H1 (cell line): ENCODE data around the gene CASS4. TPM values are rescaled to one million over a fixed set of nuclear protein-coding genes. Genes with fewer than 3 reads are reported as not detected.

ENCODE experiments used
- CTCF ChIA-PET: fragments of 300-600 bp; sonication (Branson Sonifier 250); formaldehyde crosslinking; loops from one replicate; lab custom pipeline; 2021; ENCODE audit not compliant: partially characterized antibody; lab: Charles Lee
- POLR2A ChIA-PET: fragments of 300-600 bp; sonication (Branson Sonifier 250); formaldehyde crosslinking; loops from one replicate; lab custom pipeline; 2021; ENCODE audit warnings: inconsistent platforms; ENCODE audit not compliant: partially characterized antibody; lab: Charles Lee
- DNase-seq, 2 experiments: peaks; one replicate each; pipeline versions ENCODE4 v3.0.0 to v3.0.0-alpha.2; 2010 to 2022; ENCODE audit warnings: low spot score in 2 of 2, low read depth in 1 of 2, mixed read lengths in 1 of 2
- FAIRE-seq: peaks from 2 replicates; lab custom pipeline; 2011; peaks lifted over from hg19 to GRCh38; lab: Jason Lieb, UNC
- H2AFZ ChIP-seq: 2 replicates; pipeline ENCODE4 v1.8.1; 2012; ENCODE audit warnings: low read length, inconsistent platforms
- H2AK5ac ChIP-seq: 2 replicates; pipeline ENCODE4 v1.6.1; 2013; ENCODE audit warnings: low read depth, low read length
- H2BK120ac ChIP-seq: replicated peaks from 2 replicates; pipeline ENCODE3; 2013; ENCODE audit warnings: low read depth, low read length, inconsistent platforms
- H2BK12ac ChIP-seq: 2 replicates; pipeline ENCODE4 v1.6.1; 2013; ENCODE audit warnings: low read depth, low read length
- H2BK15ac ChIP-seq: 2 replicates; pipeline ENCODE4 v1.6.1; 2013; ENCODE audit warnings: low read length
- H2BK20ac ChIP-seq: 2 replicates; pipeline ENCODE4 v1.6.1; 2013; ENCODE audit warnings: low read length
- H2BK5ac ChIP-seq: 2 replicates; pipeline ENCODE4 v1.6.1; 2013; ENCODE audit warnings: low read depth, low read length
- H3K14ac ChIP-seq: 2 replicates; pipeline ENCODE4 v1.6.1; 2013; ENCODE audit warnings: inconsistent platforms; ENCODE audit not compliant: insufficient read length
- H3K18ac ChIP-seq: 2 replicates; pipeline ENCODE4 v1.6.1; 2013; ENCODE audit warnings: low read length; ENCODE audit errors: extremely low read depth
- H3K23ac ChIP-seq: 2 replicates; pipeline ENCODE4 v1.6.1; 2013; ENCODE audit warnings: inconsistent platforms; ENCODE audit not compliant: insufficient read length
- H3K23me2 ChIP-seq: 2 replicates; pipeline ENCODE4 v1.6.1; 2013; ENCODE audit warnings: low read depth, low read length
- H3K27ac ChIP-seq: 2 replicates; pipeline ENCODE4 v1.6.1; 2011; ENCODE audit warnings: low read depth, low read length, inconsistent platforms
- H3K27me3 ChIP-seq, 4 experiments: replicated peaks in 1 of 4; 1 replicate in 1 of 4; 2 replicates in 3 of 4; pipeline versions ENCODE4 v1.6.1 to v1.8.1; 2011 to 2013; ENCODE audit warnings: low read length in 3 of 4, mild to moderate bottlenecking in 3 of 4, inconsistent platforms in 2 of 4, mixed read lengths in 2 of 4, moderate library complexity in 1 of 4; ENCODE audit not compliant: control insufficient read depth in 3 of 4, insufficient read depth in 3 of 4; ENCODE audit errors: extremely low read depth in 1 of 4
- H3K36me3 ChIP-seq, 4 experiments: 2 replicates each; pipeline versions ENCODE4 v1.6.1 to v1.8.1; 2011 to 2013; ENCODE audit warnings: mild to moderate bottlenecking in 4 of 4, low read length in 3 of 4, moderate library complexity in 2 of 4, control low read depth in 1 of 4, inconsistent platforms in 1 of 4; ENCODE audit not compliant: insufficient read depth in 4 of 4, control insufficient read depth in 2 of 4
- H3K4ac ChIP-seq: replicated peaks from 2 replicates; pipeline ENCODE3; 2013; ENCODE audit warnings: low read length, low read depth, mixed read lengths, inconsistent platforms; ENCODE audit not compliant: insufficient read length
- H3K4me1 ChIP-seq, 4 experiments: replicated peaks in 1 of 4; 1 replicate in 1 of 4; 2 replicates in 3 of 4; pipeline versions ENCODE4 v1.6.1 to v1.8.1; 2011 to 2013; ENCODE audit warnings: low read length in 3 of 4, inconsistent platforms in 2 of 4, mixed read lengths in 1 of 4; ENCODE audit not compliant: insufficient read depth in 4 of 4, control insufficient read depth in 3 of 4
- H3K4me2 ChIP-seq, 2 experiments: 2 replicates each; pipeline versions ENCODE4 v1.6.1 to v1.8.1; 2011 to 2013; ENCODE audit warnings: low read depth in 2 of 2, low read length in 2 of 2, control low read depth in 1 of 2, inconsistent platforms in 1 of 2, mild to moderate bottlenecking in 1 of 2; ENCODE audit not compliant: insufficient read depth in 1 of 2
- H3K4me3 ChIP-seq, 4 experiments: fragments of 200-600, 300-600 bp in 1 of 4; sonication (generic), shearing (Covaris generic), sonication (Bioruptor Twin) in 1 of 4; 2 replicates each; pipeline versions ENCODE4 v1.5.1 to v1.8.1; 2011 to 2016; ENCODE audit warnings: low read length in 4 of 4, low read depth in 3 of 4, control low read depth in 2 of 4, inconsistent platforms in 2 of 4, mild to moderate bottlenecking in 2 of 4, mixed read lengths in 1 of 4, moderate library complexity in 1 of 4; ENCODE audit not compliant: insufficient read depth in 2 of 4; ENCODE audit errors: extremely low read depth in 1 of 4
- H3K56ac ChIP-seq: replicated peaks from 2 replicates; pipeline ENCODE3; 2013; ENCODE audit warnings: low read depth, mild to moderate bottlenecking, mixed read lengths, low read length, inconsistent platforms; ENCODE audit not compliant: insufficient read length
- H3K79me1 ChIP-seq: 2 replicates; pipeline ENCODE4 v1.6.1; 2013; ENCODE audit warnings: low read depth, low read length, control low read depth
- H3K79me2 ChIP-seq, 2 experiments: 2 replicates each; pipeline versions ENCODE4 v1.6.1 to v1.8.1; 2012 to 2013; ENCODE audit warnings: low read length in 2 of 2, mild to moderate bottlenecking in 2 of 2, inconsistent platforms in 1 of 2; ENCODE audit not compliant: insufficient read depth in 2 of 2, control insufficient read depth in 1 of 2
- H3K9ac ChIP-seq, 4 experiments: replicated peaks in 1 of 4; 1 replicate in 1 of 4; 2 replicates in 3 of 4; pipeline versions ENCODE4 v1.6.1 to v1.8.1; 2011 to 2013; ENCODE audit warnings: low read depth in 3 of 4, low read length in 3 of 4, control low read depth in 2 of 4, mild to moderate bottlenecking in 2 of 4, moderate library complexity in 2 of 4, inconsistent platforms in 1 of 4; ENCODE audit errors: extremely low read depth in 1 of 4
- H3K9me3 ChIP-seq, 2 experiments: 2 replicates each; pipeline versions ENCODE4 v1.6.1 to v1.8.1; 2012 to 2013; ENCODE audit warnings: mild to moderate bottlenecking in 2 of 2, moderate library complexity in 2 of 2, control low read depth in 1 of 2, inconsistent platforms in 1 of 2, low read depth in 1 of 2, low read length in 1 of 2, mixed read lengths in 1 of 2; ENCODE audit not compliant: insufficient read depth in 2 of 2
- H4K20me1 ChIP-seq, 2 experiments: replicated peaks in 1 of 2; 2 replicates each; pipeline versions ENCODE3 to v1.8.1; 2011 to 2013; ENCODE audit warnings: inconsistent platforms in 2 of 2, low read length in 2 of 2, mild to moderate bottlenecking in 1 of 2; ENCODE audit not compliant: insufficient read depth in 2 of 2, control insufficient read depth in 1 of 2
- H4K5ac ChIP-seq: 2 replicates; pipeline ENCODE4 v1.6.1; 2013; ENCODE audit warnings: low read length, low read depth, mixed read lengths, inconsistent platforms; ENCODE audit not compliant: insufficient read length
- H4K8ac ChIP-seq: 2 replicates; pipeline ENCODE4 v1.8.0; 2013; ENCODE audit warnings: mild to moderate bottlenecking, moderate library complexity, low read length, inconsistent platforms; ENCODE audit not compliant: insufficient read depth; ENCODE audit errors: extremely low read depth
- H4K91ac ChIP-seq: replicated peaks from 2 replicates; pipeline ENCODE3; 2013; ENCODE audit warnings: low read length, mixed read lengths, inconsistent platforms; ENCODE audit not compliant: insufficient read length
- KDM5A ChIP-seq: fragments of 200-600 bp; IDR thresholded peaks from 2 replicates; pipeline ENCODE4 v1.7.1; 2012; ENCODE audit warnings: mild to moderate bottlenecking, low read length, inconsistent platforms, mixed read lengths
- MAX ChIP-seq: IDR thresholded peaks from 2 replicates; pipeline ENCODE4 v1.6.1; 2012; ENCODE audit warnings: inconsistent platforms
- PHF8 ChIP-seq: fragments of 200-600 bp; sonication (generic); conservative IDR thresholded peaks from 2 replicates; pipeline ENCODE4 v1.7.1; 2012; ENCODE audit warnings: low read depth, mild to moderate bottlenecking, inconsistent platforms, low read length, moderate library complexity
- SAP30 ChIP-seq: fragments of 300-600 bp; sonication (generic); IDR thresholded peaks from 2 replicates; pipeline ENCODE4 v1.7.1; 2012; ENCODE audit warnings: low read length, moderate library complexity, mild to moderate bottlenecking, inconsistent platforms; ENCODE audit not compliant: insufficient read depth, insufficient replicate concordance
- WGBS, 2 experiments: shearing (Covaris generic) in 1 of 2; methylation state at CpG; one replicate each; pipeline versions ENCODE4 v1.1.6 to v1.1.7; 2013 to 2015; ENCODE audit warnings: low lambda C conversion rate in 2 of 2, mixed read lengths in 2 of 2, inconsistent platforms in 1 of 2, low coverage in 1 of 2, missing lambda C conversion rate in 1 of 2; ENCODE audit not compliant: insufficient replicate concordance in 2 of 2, insufficient coverage in 1 of 2, insufficient read length in 1 of 2; ENCODE audit errors: extremely low coverage in 1 of 2, missing lambda C conversion rate in 1 of 2; 5-methylcytosine and 5-hydroxymethylcytosine counted together
- polyA plus RNA-seq, 7 experiments: library from polyadenylated mRNA; depleted of rRNA in 3 of 7; stranded (reverse) in 5 of 7; unstranded in 2 of 7; fragments of >200 nt in 5 of 7; fragments of 200-250 nt in 2 of 7; gene quantifications; 1 replicate in 5 of 7; 2 replicates in 1 of 7; 4 replicates in 1 of 7; pipeline versions ENCODE4 v1.2.1 to v1.2.3, GENCODE V29; 2011 to 2013; ENCODE audit warnings: missing spikeins in 2 of 7, mixed read lengths in 2 of 7
- total RNA-seq: library from RNA; stranded (reverse); fragmentation: NEBNext Ultra II Directional; extraction: Animal tissue kit (Norgen Biotek cat#: 25700); gene quantifications from 2 replicates; pipeline ENCODE4 v1.2.1, GENCODE V29; 2021

Gene CASS4
- total and polyA plus RNA-seq, 2 of the 8 experiments (the other 6 are each of a cell fraction or from before 2014, with no cell fraction given), result not detected

- FAIRE-seq (no peak), DNase-seq (no peak)
- Histone ChIP-seq H3K4ac (no peak overlapping the region), H3K23ac (no peak overlapping the region), H4K20me1 (no peaks in the 10 kb centered on the region), H3K4me1 (no peaks in the 10 kb centered on the region), H3K56ac (no peak overlapping the region), H3K14ac (no peak overlapping the region), H3K36me3 (no peaks in the 10 kb centered on the region), H3K4me2 (no peak overlapping the region), H3K27me3 (no peaks in the 10 kb centered on the region; a peak in 1 of 7 replicates), H4K8ac (no peak overlapping the region), H3K18ac (no peak overlapping the region), H2BK15ac (no peak overlapping the region), H2BK20ac (no peak overlapping the region), H3K9me3 (no peaks in the 10 kb centered on the region), H3K9ac (no peak overlapping the region), H4K5ac (no peak overlapping the region), H2AK5ac (no peak overlapping the region), H2BK12ac (no peak overlapping the region), H3K4me3 (no peak overlapping the region), H4K91ac (no peak overlapping the region), H2AFZ (no peak overlapping the region), H3K79me2 (no peaks in the 10 kb centered on the region), H2BK5ac (no peak overlapping the region), H3K23me2 (no peaks in the 10 kb centered on the region), H2BK120ac (no peak overlapping the region), H3K79me1 (no peaks in the 10 kb centered on the region), H3K27ac (no peak overlapping the region)
- ChIA-PET CTCF (interaction anchor here (1.0 to 1.1 kb wide), 2 partner anchors 18 to 28 kb away, joined by 3 to 4 read pairs; partner anchors contain the start of gene CASS4), POLR2A (no interaction called here)
- WGBS, 2 experiments, result 91% methylated on average over 4 of the region's 4 CpGs; no CpG with 5 or more reads in 1 of the 2 experiments
- TF ChIP-seq SAP30, result no peak
- no peak for TF ChIP-seq PHF8
- TF ChIP-seq KDM5A, result no peak
- no peak for TF ChIP-seq MAX
Observed at GRCh38 chr20:56440346-56441007, 28.4 kb downstream of the CASS4 start.
